GM19023 (cell line): ENCODE measurements around the gene SHISA2.
"Not testable (repeated sequence)": the region's sequence is repeated elsewhere in the genome, so short reads cannot be mapped to it uniquely, and the experiment has no call there.

Experiments
- ATAC-seq: cut with Tn5 transposase; IDR thresholded peaks from one replicate; pipeline ENCODE4 v1.9.1; 2021; ENCODE audit warnings: mild to moderate bottlenecking, moderate library complexity; ENCODE audit not compliant: unreplicated experiment

Gene SHISA2

DNA sequence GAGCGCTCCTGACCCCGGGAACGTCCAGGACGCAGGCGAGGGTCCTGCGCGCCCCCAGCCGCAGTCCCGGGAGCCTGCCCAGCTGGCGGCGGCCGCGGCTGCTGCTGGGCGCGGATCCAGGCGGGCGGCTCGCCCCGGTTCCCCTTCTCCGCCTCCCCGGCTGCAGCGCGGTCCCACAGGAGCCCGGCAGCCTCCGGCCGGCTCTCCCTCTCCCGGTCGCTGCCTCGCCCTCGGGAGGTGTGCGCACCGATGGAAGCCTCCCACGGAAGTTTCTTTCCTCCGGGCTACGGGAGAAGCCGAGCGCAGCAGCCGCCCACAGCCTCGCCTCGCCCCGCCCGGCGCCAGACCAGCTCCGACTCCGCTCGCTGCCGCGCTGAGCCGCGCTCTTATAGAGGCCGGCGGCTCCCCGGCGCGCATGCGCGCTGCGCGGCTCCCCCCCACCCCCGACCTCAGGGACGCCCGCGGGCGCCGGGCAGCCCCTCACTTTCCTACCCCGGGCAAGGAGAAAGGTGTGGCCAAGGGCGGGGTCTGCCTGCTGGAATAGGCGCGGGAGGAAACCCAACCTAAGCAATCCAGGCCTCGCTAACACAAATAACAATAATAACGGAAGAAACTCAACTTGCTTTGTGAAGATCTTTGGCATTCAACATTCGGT, at the start of gene SHISA2:
Gene SHISA2 (minus strand): TSS at position 360 of the 655 bp plus-strand sequence. CDS start 1,041 bp downstream, outside the sequence.
- ATAC-seq, result no peak

DNA sequence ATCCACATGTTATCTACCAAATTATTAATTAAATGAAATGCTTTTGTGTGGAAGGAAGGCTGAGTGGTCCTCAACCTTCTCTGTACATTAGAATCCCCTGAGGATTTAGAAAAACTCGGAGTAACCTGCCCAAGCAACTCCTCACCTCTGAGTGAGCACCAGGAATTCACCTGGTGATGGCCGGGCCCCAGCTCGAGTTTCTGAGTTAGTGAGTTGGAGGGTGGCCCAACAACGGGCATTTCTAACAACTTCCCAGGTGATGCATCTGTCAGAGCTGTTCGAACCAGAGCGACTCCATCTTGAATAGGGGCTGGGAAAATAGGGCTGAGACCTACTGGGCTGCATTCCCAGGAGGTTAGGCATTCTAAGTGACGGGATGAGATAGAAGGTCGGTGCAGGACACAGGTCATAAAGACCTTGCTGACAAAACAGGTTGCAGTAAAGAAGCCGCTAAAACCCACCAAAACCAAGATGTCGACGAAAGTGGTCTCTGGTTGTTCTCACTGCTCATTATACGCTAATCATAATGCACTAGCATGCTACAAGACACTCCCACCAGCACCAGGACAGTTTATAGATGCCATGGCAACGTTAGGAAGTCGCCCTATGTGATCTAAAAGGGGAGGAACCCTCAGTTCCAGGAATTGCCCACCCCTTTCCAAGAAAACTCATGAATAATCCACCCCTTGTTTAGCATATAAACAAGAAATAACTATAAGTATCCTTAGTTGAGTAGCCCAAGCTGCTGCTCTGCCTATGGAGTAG, 44.2 kb upstream of the SHISA2 start:
- ATAC-seq, result no peak

DNA sequence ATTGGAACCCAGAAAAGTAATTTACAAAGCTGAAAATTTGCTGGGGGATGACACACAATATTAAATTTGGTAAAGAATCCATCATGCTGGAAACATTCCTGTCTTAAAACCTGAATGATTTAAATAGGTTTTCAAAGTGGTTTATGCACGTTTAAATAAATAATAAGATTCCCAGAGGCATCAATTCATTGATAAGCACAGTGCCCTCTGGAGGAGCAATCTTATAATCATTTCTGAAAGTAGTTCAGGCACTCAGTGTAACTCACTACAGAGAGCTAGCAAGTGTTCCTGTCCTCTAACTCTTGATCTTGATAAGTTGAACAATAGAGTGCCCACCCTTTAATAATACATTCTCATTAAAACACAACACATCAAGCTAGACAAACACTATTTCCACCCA, 43.5 kb upstream of the SHISA2 start:
- no peak for ATAC-seq

- ATAC-seq, result not testable (repeated sequence)
Observed at GRCh38 chr13:26076821-26077220, 25.0 kb upstream of the SHISA2 start.

DNA sequence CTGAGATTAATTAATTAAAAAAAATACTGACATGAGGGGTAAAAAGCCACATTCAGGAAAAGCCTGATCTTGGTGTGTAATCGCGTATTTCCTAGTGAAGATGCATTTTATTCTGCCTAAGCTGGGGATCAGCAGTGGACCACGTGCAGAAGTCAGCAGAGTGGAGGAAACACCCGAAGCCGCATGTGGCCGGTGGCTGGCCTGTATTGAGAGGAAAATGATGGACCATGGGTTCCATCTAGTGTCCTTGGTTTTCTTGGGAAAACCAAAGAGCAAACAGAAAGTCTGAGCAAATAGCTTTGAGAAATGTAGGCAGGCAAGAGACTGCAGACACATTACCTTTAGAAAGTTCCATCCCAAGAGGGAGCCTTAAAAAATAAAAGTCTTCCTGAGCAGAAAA, 23.7 kb upstream of the SHISA2 start:
- no peak for ATAC-seq

DNA sequence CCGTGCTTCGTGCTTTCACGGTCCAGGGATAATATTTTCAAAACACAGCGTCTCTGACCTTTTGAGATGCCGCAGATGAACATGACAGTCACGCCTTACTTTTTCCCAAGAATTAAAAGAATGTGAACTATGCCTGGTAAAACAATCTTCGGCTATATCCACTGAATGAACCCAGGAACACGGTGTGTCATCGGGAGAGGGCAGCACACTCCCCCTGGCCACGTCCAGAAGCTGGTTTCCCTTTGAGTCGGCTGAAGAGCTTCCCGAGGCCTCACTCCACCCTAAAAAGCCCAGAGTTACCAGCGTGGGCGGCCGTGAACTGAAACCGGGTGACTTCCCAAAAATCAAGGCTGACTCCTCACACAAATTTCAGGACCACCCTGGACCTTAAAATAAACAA, 22.9 kb upstream of the SHISA2 start:
- ATAC-seq, result no peak

DNA sequence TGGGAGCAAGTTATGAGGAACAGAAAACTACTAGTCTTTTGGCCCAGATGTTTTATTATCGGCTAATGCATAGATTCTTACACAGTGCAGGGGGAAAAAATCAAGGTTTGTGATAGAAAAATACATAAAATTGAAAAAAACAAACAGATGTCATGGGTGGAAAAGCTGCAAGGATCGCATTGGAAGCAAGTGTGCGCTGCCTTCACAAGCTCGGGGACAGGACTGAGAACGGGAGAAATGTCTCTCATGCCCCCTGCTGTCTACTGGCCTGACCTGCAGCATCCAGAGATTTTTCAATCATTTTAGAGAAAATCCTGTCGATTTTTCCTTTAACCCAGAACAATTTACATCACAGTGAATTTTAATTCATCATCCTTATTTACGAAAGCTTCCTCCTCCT, 20.5 kb upstream of the SHISA2 start:
- not testable (repeated sequence) for ATAC-seq

GRCh38 chr13:26071691-26072090, 19.9 kb upstream of the SHISA2 start:
- ATAC-seq, result no peak

DNA sequence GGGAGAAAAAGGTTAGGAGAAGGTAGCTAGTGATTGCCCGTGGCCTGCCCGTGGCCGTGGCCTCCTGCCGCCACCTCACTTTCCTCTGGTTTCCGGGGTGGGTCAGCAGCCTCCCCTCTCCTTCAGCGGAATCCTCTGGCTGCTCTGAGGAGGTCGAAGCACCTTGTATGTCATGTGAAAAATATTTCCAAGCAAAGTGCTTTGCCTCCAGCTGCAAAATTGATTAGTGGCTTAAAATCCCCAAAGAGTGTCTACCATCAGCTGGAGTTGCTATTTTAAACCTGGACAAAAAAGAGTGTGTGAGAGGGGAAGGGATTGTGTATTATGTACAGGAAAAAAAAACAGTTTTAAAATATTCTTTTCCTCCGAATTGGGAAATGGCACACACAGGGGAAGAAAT, 17.8 kb upstream of the SHISA2 start:
- ATAC-seq, result not testable (repeated sequence)

DNA sequence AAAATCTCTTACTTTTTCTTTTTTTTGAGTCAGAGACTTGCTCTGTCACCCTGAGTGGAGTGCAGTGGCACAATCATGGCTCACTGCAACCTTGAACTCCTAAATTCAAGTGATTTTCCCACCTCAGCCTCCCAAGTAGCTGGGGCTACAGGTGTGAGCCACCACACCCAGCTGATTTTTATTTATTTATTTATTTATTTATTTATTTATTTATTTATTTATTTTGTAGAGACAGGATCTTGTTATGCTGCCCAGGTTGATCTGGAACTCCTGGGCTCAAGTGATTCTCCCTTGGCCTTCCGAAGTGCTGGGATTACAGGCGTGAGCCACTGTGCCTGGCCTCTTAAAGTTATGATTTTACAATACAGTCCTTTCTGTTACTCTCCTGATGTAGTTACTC, 16.6 kb upstream of the SHISA2 start:
- not testable (repeated sequence) for ATAC-seq

- ATAC-seq, result no peak
Observed at GRCh38 chr13:26067601-26068000, 15.8 kb upstream of the SHISA2 start.

GRCh38 chr13:26066492-26066891, 14.7 kb upstream of the SHISA2 start:
- not testable (repeated sequence) for ATAC-seq

DNA sequence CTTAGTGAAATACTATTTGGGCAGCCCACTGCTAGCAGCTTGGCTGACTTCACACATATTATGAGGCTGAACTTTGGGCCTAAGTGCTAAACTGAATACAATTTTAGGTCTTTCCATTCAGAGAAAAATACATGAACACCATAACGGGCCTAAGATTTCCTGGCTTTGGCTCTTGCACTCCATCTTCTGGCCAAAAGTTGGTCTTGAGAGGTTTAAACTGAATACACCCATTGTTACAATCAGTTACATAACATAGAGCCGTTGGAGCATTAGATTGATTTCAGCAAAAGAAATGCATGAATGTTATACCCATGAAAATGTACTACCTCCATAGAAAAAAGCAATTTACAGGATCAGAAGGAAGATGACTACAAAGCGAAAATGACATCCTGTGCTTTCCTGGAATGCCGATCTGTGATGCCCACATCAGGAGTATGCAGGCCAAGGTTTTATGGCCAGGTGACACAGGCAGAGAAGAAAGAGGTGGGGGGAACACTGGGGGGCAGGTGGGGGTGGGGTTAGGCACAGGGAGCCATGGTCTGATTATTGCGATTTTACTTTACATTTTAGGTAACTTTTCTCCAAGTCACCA, 11.1 kb upstream of the SHISA2 start:
- no peak for ATAC-seq

- no peak for ATAC-seq
Observed at GRCh38 chr13:26061947-26062346, 10.1 kb upstream of the SHISA2 start.

- no peak for ATAC-seq
Observed at GRCh38 chr13:26061256-26061655, 9.4 kb upstream of the SHISA2 start.

DNA sequence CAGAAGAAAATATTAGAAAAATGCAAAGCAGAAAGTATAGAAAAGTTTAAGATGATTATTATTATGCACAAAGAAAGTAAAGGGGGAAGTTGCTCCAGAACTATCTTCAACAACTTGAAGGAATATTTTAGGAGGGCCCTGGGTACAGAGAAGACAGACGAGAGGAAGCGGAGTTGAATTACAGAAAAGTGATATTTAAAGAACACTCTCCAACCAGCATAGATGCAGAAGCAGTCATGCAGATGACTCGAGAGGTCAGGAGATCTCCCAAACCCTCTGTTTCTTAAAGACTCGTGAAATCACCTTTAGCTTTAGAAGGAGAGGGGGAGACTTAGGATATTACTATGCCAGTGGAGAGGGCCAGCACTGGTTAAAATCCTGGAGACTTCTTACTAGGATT, 8.5 kb upstream of the SHISA2 start:
- no peak for ATAC-seq

- ATAC-seq, result no peak
Observed at GRCh38 chr13:26058704-26059103, 6.9 kb upstream of the SHISA2 start.

GRCh38 chr13:26054896-26055295, 3.1 kb upstream of the SHISA2 start:
- ATAC-seq, result no peak

DNA sequence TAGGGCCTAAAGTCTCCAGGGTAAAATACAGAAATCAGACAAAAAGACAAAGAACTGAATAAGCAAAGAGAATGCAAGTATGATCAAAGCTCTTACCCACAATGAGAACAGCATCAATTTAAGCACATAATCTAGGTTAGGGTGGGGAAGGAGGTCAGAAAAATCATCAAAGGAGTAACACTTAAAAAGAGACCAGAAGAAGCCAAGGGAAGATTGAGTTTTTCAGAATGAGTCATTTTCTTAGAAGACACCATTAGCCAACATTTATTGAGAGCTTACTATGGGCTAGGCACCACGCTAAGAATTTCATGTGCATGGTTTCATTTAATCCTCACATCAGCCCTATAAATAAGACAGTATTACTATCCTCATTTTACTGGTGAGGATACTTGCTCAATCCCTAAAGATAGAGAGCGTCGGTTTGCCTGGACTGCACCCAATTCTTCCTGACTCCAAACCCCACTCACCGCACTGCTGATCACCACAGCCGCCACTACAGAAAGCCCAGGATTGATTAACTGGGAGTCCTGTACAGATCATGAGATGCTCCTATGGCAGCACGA, 1.7 kb upstream of the SHISA2 start:
- no peak for ATAC-seq

- no peak for ATAC-seq
Observed at GRCh38 chr13:26052337-26052736, 521 bp upstream of the SHISA2 start.

DNA sequence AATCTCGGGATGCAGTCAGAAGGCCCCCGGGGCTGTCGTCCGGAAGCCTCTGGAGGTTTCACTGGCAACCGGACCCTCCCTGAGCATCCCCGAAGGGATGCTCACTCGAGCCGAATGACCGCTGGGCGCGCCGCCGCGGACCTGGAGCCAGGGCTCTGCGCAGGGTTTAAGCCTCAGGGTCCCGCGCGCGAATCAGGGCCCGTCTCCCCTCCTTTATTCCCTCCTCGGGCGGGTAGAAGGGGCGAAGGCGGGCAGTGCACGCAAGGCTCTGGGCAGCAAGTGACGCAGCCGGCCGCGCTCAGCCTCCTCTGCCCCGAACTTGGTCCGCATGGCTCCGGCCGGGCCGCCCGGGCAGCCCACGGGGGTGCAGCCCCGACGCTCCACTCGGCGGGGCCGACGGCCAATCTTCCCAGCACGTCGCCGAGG, 572 bp downstream of the SHISA2 start:
- no peak for ATAC-seq
